Measurements from ENCODE around the gene TCAF2.
"Not testable (repeated sequence)": the region's sequence is repeated elsewhere in the genome, so short reads cannot be mapped to it uniquely, and the experiment has no call there.

Gene TCAF2

GRCh38 chr7:143620646-143621045 is at the start of gene TCAF2:
TCAF2 (plus strand) TSS chr7:143620974.
- not testable (repeated sequence) for DNase-seq

- not testable (repeated sequence) for DNase-seq
Observed at GRCh38 chr7:143571501-143571900, 49.3 kb upstream of the TCAF2 start, which contains the start of gene CTAGE15. CTAGE15 (plus strand) TSS chr7:143571801; CDS start chr7:143571818, 17 bp downstream.

GRCh38 chr7:143588183-143588582 is 32.6 kb upstream of the TCAF2 start:
- not testable (repeated sequence) for DNase-seq

- DNase-seq: not testable (repeated sequence)
Observed at GRCh38 chr7:143589897-143590296, 30.9 kb upstream of the TCAF2 start.

GRCh38 chr7:143598086-143598485 is 22.7 kb upstream of the TCAF2 start:
- not testable (repeated sequence) for DNase-seq

GRCh38 chr7:143603549-143603948 is 17.2 kb upstream of the TCAF2 start:
- not testable (repeated sequence) for DNase-seq

- DNase-seq: not testable (repeated sequence)
Observed at GRCh38 chr7:143606088-143606487, 14.7 kb upstream of the TCAF2 start.

GRCh38 chr7:143615545-143615944 is 5.2 kb upstream of the TCAF2 start:
- not testable (repeated sequence) for DNase-seq

- DNase-seq: not testable (repeated sequence)
Observed at GRCh38 chr7:143617204-143617603, 3.6 kb upstream of the TCAF2 start.

- not testable (repeated sequence) for DNase-seq
Observed at GRCh38 chr7:143620058-143620457, 716 bp upstream of the TCAF2 start.

- DNase-seq: not testable (repeated sequence)
Observed at GRCh38 chr7:143621175-143621574, 401 bp downstream of the TCAF2 start.

- not testable (repeated sequence) for DNase-seq
Observed at GRCh38 chr7:143622130-143622529, 1.4 kb downstream of the TCAF2 start.

- not testable (repeated sequence) for DNase-seq
Observed at GRCh38 chr7:143630653-143631052, 9.9 kb downstream of the TCAF2 start.

GRCh38 chr7:143632506-143632905 is 11.7 kb downstream of the TCAF2 start:
- not testable (repeated sequence) for DNase-seq

- DNase-seq: not testable (repeated sequence)
Observed at GRCh38 chr7:143633013-143633618, 12.3 kb downstream of the TCAF2 start.

GRCh38 chr7:143635364-143636240 is 14.8 kb downstream of the TCAF2 start:
- DNase-seq: not testable (repeated sequence)

GRCh38 chr7:143639372-143639771 is 18.6 kb downstream of the TCAF2 start:
- DNase-seq: not testable (repeated sequence)

- not testable (repeated sequence) for DNase-seq
Observed at GRCh38 chr7:143640528-143641189, 19.9 kb downstream of the TCAF2 start.

GRCh38 chr7:143646598-143646997 is 25.8 kb downstream of the TCAF2 start:
- DNase-seq: not testable (repeated sequence)

- not testable (repeated sequence) for DNase-seq
Observed at GRCh38 chr7:143649902-143650301, 29.1 kb downstream of the TCAF2 start.

- not testable (repeated sequence) for DNase-seq
Observed at GRCh38 chr7:143650447-143650846, 29.7 kb downstream of the TCAF2 start.
